ENCODE measurements around the gene KAZN. TPM values are rescaled to one million over a fixed set of nuclear protein-coding genes. Genes with fewer than 3 reads are reported as not detected.

KAZN gene
- total and polyA plus RNA-seq, 4 donors: 7.6 to 18.8 (median 11.2) TPM

GRCh38 chr1:14804626-14805025 lies 206.1 kb downstream of the KAZN start:
- Histone ChIP-seq H3K36me3 (ENCODE audit: control insufficient read depth in 4 of 4, insufficient read depth in 4 of 4, low read length in 4 of 4) (peaks cover 0 to 4% (median 0%) of the 10 kb centered on the region in 4 donors), H3K9ac (ENCODE audit: insufficient read depth in 1 of 2, low read length in 2 of 2) (no peak overlapping the region), H3K4me3 (no peak overlapping the region), H3K27ac (ENCODE audit: low read depth in 1 of 2, low read length in 1 of 2) (no peak overlapping the region), H3K4me1 (ENCODE audit: control insufficient read depth in 5 of 5, insufficient read depth in 5 of 5, low read length in 5 of 5) (no peaks in the 10 kb centered on the region), H3K27me3 (ENCODE audit: control insufficient read depth in 3 of 3, insufficient read depth in 3 of 3, low read length in 2 of 3) (no peaks in the 10 kb centered on the region), H3K9me3 (ENCODE audit: control insufficient read depth in 4 of 4, insufficient read depth in 3 of 4, low read length in 3 of 4) (peaks cover 0 to 18% (median 8%) of the 10 kb centered on the region in 4 donors)
- WGBS, 2 donors: 61 to 65% methylated on average over 5 of the region's 5 CpGs
- no peak for ATAC-seq (ENCODE audit: insufficient read depth, low FRiP score)
- DNase-seq: no peak
- TF ChIP-seq CTCF (IDR thresholded peaks at IDR 0.05; ENCODE audit: control extremely low read depth, extremely low read depth): no peak

DNA sequence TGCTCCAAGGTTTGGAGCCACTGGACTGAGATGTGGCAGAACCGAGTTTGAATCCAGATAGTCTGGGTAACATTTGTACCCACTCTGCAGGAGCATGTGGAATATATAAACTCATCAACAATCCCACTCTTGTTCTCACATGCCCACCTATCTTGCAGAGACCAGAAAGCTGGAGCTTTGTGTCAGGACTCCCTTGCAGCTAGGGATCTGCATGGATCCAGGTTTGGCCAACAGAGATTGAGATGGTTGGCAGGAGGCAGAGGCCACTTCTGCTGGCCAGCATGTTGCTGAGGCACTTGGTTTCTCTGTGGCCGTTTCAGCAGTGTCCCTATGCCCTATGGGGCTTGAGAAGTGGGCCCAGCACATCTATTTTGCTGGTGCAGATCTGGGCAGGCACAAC lies 208.3 kb downstream of the KAZN start:
- DNase-seq (no peak), ATAC-seq (ENCODE audit: insufficient read depth, low FRiP score) (no peak)
- Histone ChIP-seq H3K36me3 (ENCODE audit: control insufficient read depth in 4 of 4, insufficient read depth in 4 of 4, low read length in 4 of 4) (peaks cover 0 to 4% (median 0%) of the 10 kb centered on the region in 4 donors), H3K27ac (ENCODE audit: low read depth in 1 of 2, low read length in 1 of 2) (no peak overlapping the region), H3K4me1 (ENCODE audit: control insufficient read depth in 5 of 5, insufficient read depth in 5 of 5, low read length in 5 of 5) (peaks cover 0 to 7% (median 0%) of the 10 kb centered on the region in 5 donors), H3K9me3 (ENCODE audit: control insufficient read depth in 4 of 4, insufficient read depth in 3 of 4, low read length in 3 of 4) (peaks cover 0 to 18% (median 8%) of the 10 kb centered on the region in 4 donors), H3K27me3 (ENCODE audit: control insufficient read depth in 3 of 3, insufficient read depth in 3 of 3, low read length in 2 of 3) (no peaks in the 10 kb centered on the region), H3K4me3 (no peak overlapping the region), H3K9ac (ENCODE audit: insufficient read depth in 1 of 2, low read length in 2 of 2) (no peak overlapping the region)
- TF ChIP-seq CTCF (IDR thresholded peaks at IDR 0.05; ENCODE audit: control extremely low read depth, extremely low read depth): no peak
- WGBS, 2 donors: 89 to 92% methylated on average over 2 of the region's 2 CpGs

GRCh38 chr1:14808768-14809167 lies 210.3 kb downstream of the KAZN start:
- TF ChIP-seq CTCF (IDR thresholded peaks at IDR 0.05; ENCODE audit: control extremely low read depth, extremely low read depth): no peak
- peaks cover 0 to 7% (median 0%) of the 10 kb centered on the region in 5 donors for H3K4me1 ChIP-seq (ENCODE audit: control insufficient read depth in 5 of 5, insufficient read depth in 5 of 5, low read length in 5 of 5)
- DNase-seq: no peak

More at GRCh38 chr1:14808768-14809167, 210.3 kb downstream of the KAZN start:
- Histone ChIP-seq H3K9me3 (ENCODE audit: control insufficient read depth in 4 of 4, insufficient read depth in 3 of 4, low read length in 3 of 4) (peaks cover 0 to 18% (median 8%) of the 10 kb centered on the region in 4 donors), H3K4me3 (no peak overlapping the region), H3K27ac (ENCODE audit: low read depth in 1 of 2, low read length in 1 of 2) (no peak overlapping the region), H3K9ac (ENCODE audit: insufficient read depth in 1 of 2, low read length in 2 of 2) (no peak overlapping the region), H3K27me3 (ENCODE audit: control insufficient read depth in 3 of 3, insufficient read depth in 3 of 3, low read length in 2 of 3) (no peaks in the 10 kb centered on the region), H3K36me3 (ENCODE audit: control insufficient read depth in 4 of 4, insufficient read depth in 4 of 4, low read length in 4 of 4) (peaks cover 0 to 4% (median 0%) of the 10 kb centered on the region in 4 donors)
- 86 to 93% methylated on average over 2 of the region's 2 CpGs for WGBS, 2 donors
- ATAC-seq (ENCODE audit: insufficient read depth, low FRiP score): no peak

All from lung (tissue), 12 donors.